Kidney epithelial cell (primary cell): Measurements from ENCODE around the gene IZUMO2. TPM values are rescaled to one million over a fixed set of nuclear protein-coding genes. Genes with fewer than 3 reads are reported as not detected.

Source experiments
- DNase-seq: peaks from one replicate; pipeline ENCODE4 v3.0.0-alpha.2; 2010; ENCODE audit warnings: low read depth
- H3K27me3 ChIP-seq: 2 replicates; pipeline ENCODE4 v1.6.0; 2011; ENCODE audit warnings: low read length; ENCODE audit not compliant: control insufficient read depth, insufficient read depth
- H3K36me3 ChIP-seq: 2 replicates; pipeline ENCODE4 v1.5.1; 2011; ENCODE audit warnings: low read length; ENCODE audit not compliant: control insufficient read depth, insufficient read depth
- H3K4me3 ChIP-seq: 2 replicates; pipeline ENCODE4 v1.5.1; 2011; ENCODE audit warnings: low read depth, mild to moderate bottlenecking, control low read depth, low read length
- total RNA-seq: library from RNA; depleted of rRNA; stranded (reverse); fragments of >200 nt; gene quantifications from 2 replicates; pipeline ENCODE4 v1.2.3, GENCODE V29; 2015
- TF ChIP-seq, protein P1 (sequence below): IDR thresholded peaks from 2 replicates; pipeline ENCODE4 v1.5.1; 2011; ENCODE audit warnings: mild to moderate bottlenecking, moderate library complexity, low read length, control low read depth, inconsistent platforms; ENCODE audit not compliant: insufficient read depth, poor library complexity, severe bottlenecking

Gene IZUMO2
- total RNA-seq: not detected in 2 replicates

DNA sequence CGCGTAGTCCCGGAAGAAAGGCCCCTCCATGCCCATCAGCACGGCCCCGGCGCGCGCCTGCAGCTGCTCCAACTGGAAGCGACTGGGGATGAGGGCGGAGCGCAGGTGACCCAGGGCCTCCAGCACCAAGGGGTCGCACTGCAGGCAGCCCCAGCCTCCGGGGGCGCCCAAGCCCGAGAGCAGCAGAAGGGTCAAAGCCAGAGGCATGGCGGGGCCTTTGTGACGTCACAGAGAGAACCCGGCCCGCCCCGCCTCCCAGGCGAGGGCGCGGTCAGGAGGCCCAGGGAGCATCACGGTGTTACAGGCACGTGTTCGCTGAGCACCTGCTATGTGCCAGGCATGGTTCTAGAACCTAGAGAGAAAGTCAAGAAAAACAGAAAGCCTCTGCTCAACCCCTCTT lies at the start of gene IZUMO2:
TSS of gene IZUMO2 (minus strand) at position 294 of the 400 bp plus-strand sequence. CDS start at position 207, 87 bp downstream.
- H3K4me3 ChIP-seq: no peak within 1 kb of the TSS
- H3K27me3 ChIP-seq: no peaks in the 10 kb centered on the region
- H3K36me3 ChIP-seq: no peaks in the 10 kb centered on the region
- TF ChIP-seq, protein P1, sequence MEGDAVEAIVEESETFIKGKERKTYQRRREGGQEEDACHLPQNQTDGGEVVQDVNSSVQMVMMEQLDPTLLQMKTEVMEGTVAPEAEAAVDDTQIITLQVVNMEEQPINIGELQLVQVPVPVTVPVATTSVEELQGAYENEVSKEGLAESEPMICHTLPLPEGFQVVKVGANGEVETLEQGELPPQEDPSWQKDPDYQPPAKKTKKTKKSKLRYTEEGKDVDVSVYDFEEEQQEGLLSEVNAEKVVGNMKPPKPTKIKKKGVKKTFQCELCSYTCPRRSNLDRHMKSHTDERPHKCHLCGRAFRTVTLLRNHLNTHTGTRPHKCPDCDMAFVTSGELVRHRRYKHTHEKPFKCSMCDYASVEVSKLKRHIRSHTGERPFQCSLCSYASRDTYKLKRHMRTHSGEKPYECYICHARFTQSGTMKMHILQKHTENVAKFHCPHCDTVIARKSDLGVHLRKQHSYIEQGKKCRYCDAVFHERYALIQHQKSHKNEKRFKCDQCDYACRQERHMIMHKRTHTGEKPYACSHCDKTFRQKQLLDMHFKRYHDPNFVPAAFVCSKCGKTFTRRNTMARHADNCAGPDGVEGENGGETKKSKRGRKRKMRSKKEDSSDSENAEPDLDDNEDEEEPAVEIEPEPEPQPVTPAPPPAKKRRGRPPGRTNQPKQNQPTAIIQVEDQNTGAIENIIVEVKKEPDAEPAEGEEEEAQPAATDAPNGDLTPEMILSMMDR: no peak
- DNase-seq: no peak

GRCh38 chr19:50210425-50210824 lies 47.3 kb upstream of the IZUMO2 start:
- TF ChIP-seq, protein P1: no peak
- H3K36me3 ChIP-seq: no peaks in the 10 kb centered on the region
- no peak overlapping the region for H3K4me3 ChIP-seq
- DNase-seq: no peak
- H3K27me3 ChIP-seq: peaks cover 6% of the 10 kb centered on the region

DNA sequence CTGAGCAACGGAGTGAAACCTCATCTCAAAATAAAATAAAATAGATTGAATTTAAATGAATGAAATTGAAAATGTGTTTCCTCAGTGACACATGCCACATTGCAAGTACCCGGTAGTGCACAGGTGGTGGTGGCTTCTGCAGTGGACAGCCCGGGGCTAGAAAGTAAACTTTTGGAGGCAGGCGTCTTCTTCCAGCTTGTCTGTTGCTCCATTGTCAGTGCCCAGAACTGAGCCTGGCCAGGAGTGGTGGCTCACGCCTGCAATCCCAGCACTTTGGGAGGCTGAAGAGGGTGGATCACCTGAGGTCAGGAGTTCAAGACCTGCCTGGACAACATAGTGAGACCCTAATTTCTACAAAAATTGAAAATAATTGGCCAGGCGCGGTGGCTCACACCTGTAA lies 46.0 kb upstream of the IZUMO2 start:
- Histone ChIP-seq H3K27me3 (peaks cover 17% of the 10 kb centered on the region), H3K36me3 (no peaks in the 10 kb centered on the region), H3K4me3 (no peak overlapping the region)
- TF ChIP-seq, protein P1: no peak
- no peak for DNase-seq

DNA sequence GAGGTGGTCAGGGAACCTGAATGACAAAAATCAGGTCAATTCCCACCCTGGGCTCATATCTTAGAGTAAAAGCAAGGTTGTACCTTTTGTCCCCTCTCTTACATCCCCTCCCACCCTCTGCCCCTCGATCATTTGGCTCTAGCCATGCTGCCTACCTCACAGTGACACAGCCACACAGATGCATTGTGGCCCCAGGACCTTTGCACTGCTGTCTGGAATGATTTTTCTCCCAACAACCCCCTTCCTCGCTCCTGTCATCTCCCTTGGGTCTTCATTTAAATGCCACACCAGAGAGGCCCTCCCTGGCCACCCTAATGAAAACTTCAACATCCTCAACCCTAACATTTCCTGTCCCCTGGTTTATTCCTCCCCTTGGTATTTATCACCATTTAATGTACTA lies 44.6 kb upstream of the IZUMO2 start:
- peaks cover 31% of the 10 kb centered on the region for H3K27me3 ChIP-seq
- no peak for DNase-seq
- TF ChIP-seq, protein P1: no peak

GRCh38 chr19:50206191-50206590 lies 43.1 kb upstream of the IZUMO2 start:
- Histone ChIP-seq H3K4me3 (no peak overlapping the region), H3K36me3 (no peaks in the 10 kb centered on the region), H3K27me3 (peaks cover 32% of the 10 kb centered on the region)
- no peak for DNase-seq
- TF ChIP-seq, protein P1: no peak

More for the DNA sequence above, 44.6 kb upstream of the IZUMO2 start:
- Histone ChIP-seq H3K4me3 (no peak overlapping the region), H3K36me3 (no peaks in the 10 kb centered on the region)

- no peak for DNase-seq
- TF ChIP-seq, protein P1: no peak
- Histone ChIP-seq H3K27me3 (peaks cover 32% of the 10 kb centered on the region), H3K4me3 (peak overlapping the region; percentile 1), H3K36me3 (no peaks in the 10 kb centered on the region)
These were observed 42.6 kb upstream of the IZUMO2 start for GRCh38 chr19:50205681-50206138.
